GM18868 (cell line): ENCODE measurements around the gene COMMD10.

Experiments
- ATAC-seq: cut with Tn5 transposase; IDR thresholded peaks from one replicate; pipeline ENCODE4 v1.9.1; 2021; ENCODE audit warnings: mild to moderate bottlenecking, moderate library complexity; ENCODE audit not compliant: unreplicated experiment

The COMMD10 gene

GRCh38 chr5:116209166-116209565 lies 124.3 kb downstream of the COMMD10 start:
- no peak for ATAC-seq

DNA sequence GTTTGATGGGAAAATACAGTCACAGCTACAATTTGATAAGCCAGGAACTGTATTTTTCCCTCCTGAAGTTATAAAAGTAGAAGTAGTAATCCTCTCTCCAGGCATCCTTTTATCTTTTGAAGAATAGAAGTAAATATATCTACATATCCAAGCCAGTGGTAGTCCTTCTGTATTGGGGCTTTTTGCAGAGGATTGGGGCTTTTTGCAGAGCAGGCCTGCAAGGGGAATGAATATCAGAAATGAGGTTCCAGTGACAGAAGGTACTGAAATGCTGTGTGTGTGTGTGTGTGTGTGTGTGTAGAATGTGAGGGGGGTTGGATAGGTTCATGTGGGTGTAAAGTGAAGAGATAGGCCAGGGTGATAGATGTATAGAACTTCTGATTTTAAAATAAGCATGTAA lies 127.4 kb downstream of the COMMD10 start:
- ATAC-seq, result peak; percentile 76

DNA sequence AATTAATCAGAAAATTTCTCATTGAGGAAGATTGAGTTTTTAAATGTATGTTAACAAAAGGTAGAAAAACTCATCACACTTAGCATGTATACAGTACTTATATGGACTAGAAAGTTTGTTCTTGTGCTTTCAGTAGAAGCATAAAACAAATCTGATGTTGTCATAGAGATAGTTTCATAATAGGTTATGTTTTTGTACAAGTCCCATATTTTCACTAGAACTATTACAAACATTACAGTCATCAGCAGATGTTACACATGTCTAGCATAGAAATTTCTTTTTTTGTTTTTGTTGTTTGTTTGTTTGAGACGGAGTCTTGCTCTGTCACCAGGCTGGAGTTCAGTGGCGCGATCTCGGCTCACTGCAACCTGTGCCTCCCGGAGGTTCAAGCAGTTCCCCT lies 131.4 kb downstream of the COMMD10 start:
- ATAC-seq, result no peak

DNA sequence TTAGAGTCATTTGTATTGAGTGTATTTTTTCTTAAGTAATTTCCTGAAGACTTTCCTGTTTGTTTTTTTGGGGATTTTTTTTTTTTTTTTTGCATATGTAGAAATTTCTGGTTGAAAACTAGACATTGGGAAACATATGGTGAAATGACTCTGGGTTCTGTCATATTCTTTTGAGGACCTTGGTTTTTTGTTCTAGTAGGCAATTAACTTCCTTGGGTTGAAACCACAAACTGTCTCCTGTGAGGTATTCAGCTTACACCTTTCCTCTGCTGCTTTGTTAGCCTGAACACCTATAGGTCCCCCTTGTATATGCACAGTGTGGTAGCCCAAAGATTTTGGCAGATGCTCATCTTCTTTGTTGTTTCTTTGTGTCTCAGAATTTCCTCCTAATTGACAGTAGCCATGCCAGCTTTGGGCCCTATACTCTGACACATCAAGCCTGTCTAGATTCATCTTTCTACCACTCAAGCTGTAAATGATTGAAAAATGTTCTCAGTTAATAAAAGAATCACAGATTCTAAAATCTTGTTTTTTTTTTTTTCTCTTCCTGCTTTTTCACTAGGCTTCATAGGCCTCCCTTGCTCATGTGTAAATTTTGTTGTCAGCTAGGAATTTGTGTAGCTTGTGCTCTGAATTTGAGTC lies 140.6 kb downstream of the COMMD10 start:
- ATAC-seq, result no peak

- no peak for ATAC-seq
These were observed 144.4 kb downstream of the COMMD10 start for GRCh38 chr5:116229131-116229689.

GRCh38 chr5:116231288-116231687 lies 146.5 kb downstream of the COMMD10 start:
- ATAC-seq, result no peak

DNA sequence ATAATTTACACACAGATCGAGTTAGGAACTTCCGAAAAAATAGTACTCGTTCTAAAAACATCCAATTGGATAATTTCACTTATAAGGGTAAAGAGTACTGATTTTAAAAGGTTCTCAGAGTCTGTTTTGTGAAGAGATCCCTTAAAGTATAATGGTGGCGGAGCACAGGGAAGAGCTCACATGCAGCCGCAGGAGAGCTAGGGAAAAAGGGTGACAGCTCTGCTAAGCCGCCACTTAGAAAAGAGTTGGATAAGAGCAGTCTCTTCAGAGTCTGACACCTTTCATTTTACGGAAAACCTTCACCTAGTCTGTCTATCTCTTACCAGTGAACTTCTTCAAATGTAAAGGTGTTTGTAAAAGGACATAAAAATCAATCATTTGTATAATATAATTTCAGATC lies 149.9 kb downstream of the COMMD10 start:
- no peak for ATAC-seq

- ATAC-seq, result no peak
These were observed 153.2 kb downstream of the COMMD10 start for GRCh38 chr5:116237917-116238500.

GRCh38 chr5:116242343-116242742 lies 157.5 kb downstream of the COMMD10 start:
- ATAC-seq, result no peak

DNA sequence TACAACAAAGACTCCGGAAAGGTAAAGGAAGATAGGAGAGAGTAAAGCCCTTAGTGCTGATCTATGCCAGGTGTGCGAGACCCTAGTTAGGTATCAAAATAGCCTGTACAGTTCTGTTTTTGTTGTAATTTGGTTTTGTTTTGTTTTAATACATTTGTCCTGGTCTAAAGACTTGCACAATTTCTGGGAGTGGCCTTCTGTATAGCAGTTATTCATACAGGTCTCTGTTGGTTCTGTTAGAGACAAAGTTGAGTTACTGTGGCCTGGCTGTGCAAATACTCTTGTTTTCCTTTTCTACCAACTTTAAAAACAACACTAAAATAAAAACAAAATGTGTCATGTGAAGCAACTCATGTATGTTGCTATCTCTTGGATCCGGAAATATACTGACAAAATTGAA lies 163.6 kb downstream of the COMMD10 start:
- no peak for ATAC-seq

- ATAC-seq, result no peak
These were observed 164.8 kb downstream of the COMMD10 start for GRCh38 chr5:116249648-116250047.

DNA sequence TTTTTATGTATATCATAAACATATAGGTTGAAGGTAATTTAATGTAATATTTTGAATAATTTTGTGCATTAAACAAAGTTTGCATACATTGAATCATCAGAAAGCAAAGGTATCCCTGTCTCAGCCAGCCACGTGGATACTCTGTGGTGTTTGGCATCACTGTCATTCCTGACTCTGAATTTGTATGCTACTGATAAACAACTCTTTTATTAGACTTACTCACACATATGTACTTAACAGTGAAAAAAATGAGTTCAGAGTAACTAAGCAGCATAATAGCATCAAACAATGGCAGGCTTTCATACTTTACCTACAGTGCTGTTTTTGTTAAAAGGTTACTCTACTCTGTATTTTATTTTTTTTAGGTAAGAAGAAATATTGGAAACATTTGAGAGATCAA lies 171.9 kb downstream of the COMMD10 start:
- ATAC-seq, result no peak

DNA sequence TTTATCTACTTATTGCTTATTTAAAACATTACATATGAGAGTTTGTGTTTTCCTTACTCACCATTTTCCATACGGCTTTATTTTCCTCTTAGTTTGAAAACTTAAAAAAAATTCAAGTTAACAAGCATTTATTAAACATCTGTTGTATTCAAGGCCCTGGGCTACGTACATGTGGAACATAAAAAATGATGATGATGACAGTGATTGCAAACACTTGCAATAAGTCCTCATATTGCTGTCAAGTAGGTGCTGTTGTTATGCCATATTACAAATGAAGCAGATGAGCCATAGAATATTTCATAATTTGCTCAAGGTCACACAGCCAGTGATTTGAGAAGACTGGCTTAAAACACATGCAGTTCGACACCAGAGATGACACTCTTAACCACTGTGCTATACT lies 180.6 kb downstream of the COMMD10 start:
- no peak for ATAC-seq

DNA sequence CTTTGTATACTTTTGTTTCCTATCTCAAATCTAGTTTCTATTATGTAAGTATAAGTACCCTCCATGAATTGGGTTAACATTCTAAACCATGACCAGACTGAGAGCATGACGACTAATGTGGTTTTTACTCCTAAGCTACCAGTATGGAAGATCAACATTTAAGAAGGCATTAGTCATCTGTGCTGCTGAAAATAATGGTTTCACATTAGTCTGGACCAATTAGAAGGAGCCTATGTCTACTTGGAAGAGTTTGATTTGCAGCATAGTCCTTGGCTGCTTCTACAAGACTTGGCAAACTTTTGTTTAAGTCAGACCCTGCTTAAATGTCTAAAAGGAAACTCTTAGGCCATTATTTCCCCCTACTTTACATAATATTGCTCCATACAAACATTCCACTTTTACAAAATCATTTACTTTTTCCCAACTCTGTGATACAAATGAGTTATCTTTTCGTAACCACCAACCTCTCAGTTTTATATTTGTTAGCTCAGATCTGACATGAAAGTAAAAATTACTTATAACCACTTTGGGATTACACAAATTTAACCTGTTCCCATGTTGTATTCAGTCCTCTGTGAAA lies 186.7 kb downstream of the COMMD10 start:
- no peak for ATAC-seq

DNA sequence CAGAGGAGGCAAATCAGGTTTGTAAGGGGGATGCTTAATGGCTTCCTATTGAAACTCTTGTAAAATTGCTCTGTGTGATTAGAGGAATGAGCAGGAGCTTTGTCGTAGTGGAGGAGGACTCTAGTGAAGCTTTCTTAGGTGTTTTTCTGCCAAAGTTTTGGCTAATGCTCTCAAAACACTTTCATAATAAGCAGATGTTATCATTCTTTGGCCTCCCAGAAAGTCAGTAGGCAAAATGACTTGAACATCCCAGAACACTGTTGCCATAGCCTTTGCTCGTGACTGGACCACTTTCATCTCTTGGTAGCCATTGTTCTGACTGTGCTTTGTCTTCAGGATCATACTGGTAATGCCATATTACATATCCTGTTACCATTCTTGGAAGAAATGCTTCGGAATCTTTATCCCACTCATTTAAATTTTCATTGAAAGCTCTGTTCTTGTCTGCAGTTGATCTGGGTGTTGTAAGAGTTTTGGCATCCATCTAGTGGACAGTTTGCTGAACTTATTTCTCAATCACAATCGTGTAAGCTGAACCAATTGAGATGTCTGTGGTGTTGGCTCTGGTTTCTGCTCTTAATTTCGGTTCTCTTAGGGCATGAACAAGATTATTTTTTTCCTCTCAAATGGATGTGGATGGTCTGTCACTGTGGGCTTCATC lies 187.6 kb downstream of the COMMD10 start:
- no peak for ATAC-seq

DNA sequence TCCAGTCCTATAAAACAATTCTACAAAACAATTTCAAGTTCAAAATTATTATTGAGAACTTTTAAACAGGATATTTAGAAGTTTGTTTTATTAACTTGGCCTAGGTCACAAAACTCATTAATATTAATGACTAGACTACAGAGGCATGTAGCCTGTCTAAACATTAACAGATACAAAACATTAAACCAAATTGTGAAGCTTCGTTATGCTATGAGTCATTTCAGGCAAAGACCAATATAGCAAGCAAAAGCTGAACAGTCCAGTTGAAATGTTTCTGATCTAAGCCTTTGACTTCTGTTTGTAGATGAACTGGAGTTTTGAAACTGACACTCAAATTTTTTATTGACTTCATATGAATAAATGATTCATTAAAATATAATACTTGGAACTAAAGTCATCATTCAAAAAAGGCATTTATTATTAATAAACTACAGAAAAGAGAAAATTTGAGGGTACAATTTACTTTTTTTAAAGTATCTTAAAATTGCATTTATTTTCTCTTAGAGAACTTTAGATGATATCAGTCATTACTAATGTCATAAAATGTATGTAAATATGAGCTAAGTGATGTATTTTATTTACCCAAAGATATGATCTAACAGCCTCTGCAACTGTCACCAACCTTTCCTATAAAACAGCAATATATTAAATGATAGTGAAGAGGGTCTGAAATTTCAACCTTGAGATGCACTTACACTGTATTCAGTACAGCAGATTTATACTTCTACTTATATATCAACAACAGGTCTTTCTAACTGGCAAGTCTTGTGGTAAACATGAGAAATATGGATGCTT lies 188.8 kb downstream of the COMMD10 start:
- peak; percentile 74 for ATAC-seq

DNA sequence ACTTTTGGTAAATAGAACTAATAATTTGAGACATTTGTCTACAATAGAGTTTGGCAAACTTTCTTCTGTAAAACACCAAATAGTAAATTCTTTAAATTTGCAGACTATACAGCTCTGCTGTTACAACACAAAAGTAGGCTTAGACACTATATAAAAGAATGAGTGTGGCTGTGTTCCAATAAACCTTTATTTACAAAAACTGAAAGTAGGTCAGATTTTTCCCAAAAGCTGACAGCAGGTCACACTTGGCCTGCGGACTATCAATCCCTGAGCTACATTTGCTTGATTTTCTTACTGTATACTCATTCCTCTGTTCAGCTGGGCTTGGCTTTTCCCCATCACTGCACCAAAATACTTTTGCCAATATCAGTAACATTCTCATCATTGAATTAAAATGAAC lies 189.4 kb downstream of the COMMD10 start:
- ATAC-seq, result no peak

- no peak for ATAC-seq
These were observed 190.5 kb downstream of the COMMD10 start for GRCh38 chr5:116275282-116275681.

DNA sequence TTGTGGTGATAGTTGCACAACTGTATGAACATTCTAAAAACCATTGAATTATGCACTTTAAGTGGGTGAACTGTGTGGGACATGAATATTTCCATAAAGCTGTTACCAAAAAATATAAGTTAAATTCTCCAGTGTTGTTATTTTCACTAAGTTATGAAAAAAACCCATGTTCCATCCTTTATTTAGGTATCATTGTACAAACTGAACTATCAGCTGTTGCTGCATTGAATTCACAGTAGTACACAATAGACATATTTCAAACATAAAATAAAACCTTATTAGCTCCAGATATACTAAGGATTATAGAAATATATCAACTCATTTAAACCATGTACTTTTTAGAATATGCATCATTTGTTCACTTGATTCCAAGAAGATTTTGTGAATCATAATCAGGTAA lies 192.1 kb downstream of the COMMD10 start:
- ATAC-seq, result no peak

DNA sequence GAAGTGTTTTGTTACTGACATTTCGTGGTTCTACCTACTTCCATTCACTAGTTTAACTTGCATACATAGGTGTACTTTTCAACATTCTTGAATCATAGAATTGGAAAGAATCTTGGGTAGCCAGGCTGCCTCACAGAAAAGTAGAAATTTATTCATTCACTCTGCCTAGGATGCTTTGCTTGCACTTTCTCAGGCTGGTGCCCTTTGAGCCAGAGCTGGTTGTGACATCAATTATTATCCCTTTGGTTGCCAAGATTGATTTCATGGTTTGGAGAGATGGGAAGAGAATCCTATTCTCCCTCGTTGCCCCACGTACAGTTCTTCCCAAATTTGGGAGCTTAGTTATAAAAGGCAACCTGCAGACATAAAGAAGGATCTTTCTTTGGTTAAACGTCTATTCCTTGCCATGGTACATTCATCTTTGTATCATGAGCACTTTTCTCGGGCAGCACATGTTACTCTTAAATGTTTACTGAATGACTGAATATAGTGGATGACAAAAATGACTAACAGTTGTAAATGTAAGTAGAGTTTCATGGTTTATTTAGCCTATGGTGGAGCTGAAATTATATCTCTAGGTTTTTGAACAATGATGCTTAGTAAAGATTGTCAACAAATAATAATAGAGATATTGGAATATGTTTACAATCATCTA lies 195.5 kb downstream of the COMMD10 start:
- no peak for ATAC-seq

DNA sequence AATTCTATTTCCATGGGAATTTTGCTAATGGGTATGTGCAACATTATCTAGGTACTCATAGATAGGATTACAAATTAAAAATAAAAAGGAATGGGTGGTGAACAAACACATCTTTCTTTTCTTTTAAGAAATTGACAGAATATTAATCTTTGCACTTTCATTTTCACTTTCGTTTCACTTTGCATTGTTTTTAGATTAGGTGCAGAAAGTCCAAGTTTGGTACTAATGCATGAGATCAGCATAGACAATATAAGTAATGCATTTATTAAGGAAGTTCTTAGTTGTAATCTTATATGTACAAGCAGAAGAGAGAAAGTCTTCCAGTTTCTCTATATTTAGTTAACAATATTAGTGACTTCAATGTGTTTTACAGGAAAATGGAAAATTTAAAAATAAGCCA lies 196.5 kb downstream of the COMMD10 start:
- ATAC-seq, result no peak
